B cell (primary cell): ENCODE data around the gene ITCH.

Experiments
- EZH2 ChIP-seq: IDR thresholded peaks from 2 replicates; pipeline ENCODE4 v1.6.1; 2012; ENCODE audit warnings: borderline replicate concordance, low read depth, mild to moderate bottlenecking, moderate library complexity, low read length; ENCODE audit not compliant: insufficient read depth, poor library complexity, severe bottlenecking
- TF ChIP-seq, protein P1 (sequence below): fragments of 200-600 bp; IDR thresholded peaks from one replicate; pipeline ENCODE4 v1.8.0; 2022; ENCODE audit warnings: antibody characterized with exemption, mild to moderate bottlenecking

GRCh38 chr20:34517114-34517505 lies 154.0 kb downstream of the ITCH start:
- TF ChIP-seq, protein P1, sequence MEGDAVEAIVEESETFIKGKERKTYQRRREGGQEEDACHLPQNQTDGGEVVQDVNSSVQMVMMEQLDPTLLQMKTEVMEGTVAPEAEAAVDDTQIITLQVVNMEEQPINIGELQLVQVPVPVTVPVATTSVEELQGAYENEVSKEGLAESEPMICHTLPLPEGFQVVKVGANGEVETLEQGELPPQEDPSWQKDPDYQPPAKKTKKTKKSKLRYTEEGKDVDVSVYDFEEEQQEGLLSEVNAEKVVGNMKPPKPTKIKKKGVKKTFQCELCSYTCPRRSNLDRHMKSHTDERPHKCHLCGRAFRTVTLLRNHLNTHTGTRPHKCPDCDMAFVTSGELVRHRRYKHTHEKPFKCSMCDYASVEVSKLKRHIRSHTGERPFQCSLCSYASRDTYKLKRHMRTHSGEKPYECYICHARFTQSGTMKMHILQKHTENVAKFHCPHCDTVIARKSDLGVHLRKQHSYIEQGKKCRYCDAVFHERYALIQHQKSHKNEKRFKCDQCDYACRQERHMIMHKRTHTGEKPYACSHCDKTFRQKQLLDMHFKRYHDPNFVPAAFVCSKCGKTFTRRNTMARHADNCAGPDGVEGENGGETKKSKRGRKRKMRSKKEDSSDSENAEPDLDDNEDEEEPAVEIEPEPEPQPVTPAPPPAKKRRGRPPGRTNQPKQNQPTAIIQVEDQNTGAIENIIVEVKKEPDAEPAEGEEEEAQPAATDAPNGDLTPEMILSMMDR = no peak
- no peak for TF ChIP-seq EZH2
